Thyroid gland (tissue), 4 donors: Measurements from ENCODE around the gene KIF25.

Source experiments
- POLR2A ChIP-seq, 2 donors: fragments of 450-650 bp; IDR thresholded peaks; one replicate each; pipeline ENCODE4 v1.6.1; 2017; ENCODE audit warnings: antibody characterized with exemption in 2 of 2, mild to moderate bottlenecking in 2 of 2, moderate library complexity in 1 of 2
- TF ChIP-seq, protein P1 (sequence below), 6 experiments: fragments of 200-600 bp in 3 of 6; fragments of 450-650 bp in 3 of 6; sonication (generic) in 3 of 6; IDR thresholded peaks; one replicate each; pipeline ENCODE4 v1.5.1; 2016 to 2019; ENCODE audit warnings: antibody characterized with exemption in 6 of 6, mild to moderate bottlenecking in 2 of 6, inconsistent platforms in 1 of 6, moderate library complexity in 1 of 6

DNA sequence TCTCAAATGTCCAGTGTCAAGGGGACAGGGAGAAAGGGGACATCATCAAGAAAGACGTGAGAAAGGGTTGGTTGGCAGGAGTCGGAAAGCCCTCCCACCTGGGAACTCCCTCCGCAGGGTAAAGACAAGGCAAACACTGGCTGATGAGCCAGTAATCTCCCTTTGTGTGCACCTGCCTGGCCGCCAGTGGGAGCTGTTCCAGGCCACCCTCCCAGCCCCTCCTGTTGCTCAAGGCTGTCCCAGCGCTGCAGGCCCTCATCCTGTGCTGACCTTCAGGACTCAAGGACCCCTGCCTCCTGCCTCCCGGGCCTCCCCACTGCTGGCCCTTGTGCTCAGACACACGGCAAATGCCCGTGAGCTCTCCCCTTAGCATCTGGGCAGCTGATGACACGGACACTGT lies 74.1 kb downstream of the KIF25 start:
- TF ChIP-seq, protein P1, sequence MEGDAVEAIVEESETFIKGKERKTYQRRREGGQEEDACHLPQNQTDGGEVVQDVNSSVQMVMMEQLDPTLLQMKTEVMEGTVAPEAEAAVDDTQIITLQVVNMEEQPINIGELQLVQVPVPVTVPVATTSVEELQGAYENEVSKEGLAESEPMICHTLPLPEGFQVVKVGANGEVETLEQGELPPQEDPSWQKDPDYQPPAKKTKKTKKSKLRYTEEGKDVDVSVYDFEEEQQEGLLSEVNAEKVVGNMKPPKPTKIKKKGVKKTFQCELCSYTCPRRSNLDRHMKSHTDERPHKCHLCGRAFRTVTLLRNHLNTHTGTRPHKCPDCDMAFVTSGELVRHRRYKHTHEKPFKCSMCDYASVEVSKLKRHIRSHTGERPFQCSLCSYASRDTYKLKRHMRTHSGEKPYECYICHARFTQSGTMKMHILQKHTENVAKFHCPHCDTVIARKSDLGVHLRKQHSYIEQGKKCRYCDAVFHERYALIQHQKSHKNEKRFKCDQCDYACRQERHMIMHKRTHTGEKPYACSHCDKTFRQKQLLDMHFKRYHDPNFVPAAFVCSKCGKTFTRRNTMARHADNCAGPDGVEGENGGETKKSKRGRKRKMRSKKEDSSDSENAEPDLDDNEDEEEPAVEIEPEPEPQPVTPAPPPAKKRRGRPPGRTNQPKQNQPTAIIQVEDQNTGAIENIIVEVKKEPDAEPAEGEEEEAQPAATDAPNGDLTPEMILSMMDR (IDR thresholded peaks at IDR 0.05): no peak
- TF ChIP-seq POLR2A (IDR thresholded peaks at IDR 0.05): no peak
